ENCODE measurements around the gene NR2C2.
A peak's percentile ranks its signal among the peaks of the same experiment; 100 is the strongest.

The NR2C2 gene

DNA sequence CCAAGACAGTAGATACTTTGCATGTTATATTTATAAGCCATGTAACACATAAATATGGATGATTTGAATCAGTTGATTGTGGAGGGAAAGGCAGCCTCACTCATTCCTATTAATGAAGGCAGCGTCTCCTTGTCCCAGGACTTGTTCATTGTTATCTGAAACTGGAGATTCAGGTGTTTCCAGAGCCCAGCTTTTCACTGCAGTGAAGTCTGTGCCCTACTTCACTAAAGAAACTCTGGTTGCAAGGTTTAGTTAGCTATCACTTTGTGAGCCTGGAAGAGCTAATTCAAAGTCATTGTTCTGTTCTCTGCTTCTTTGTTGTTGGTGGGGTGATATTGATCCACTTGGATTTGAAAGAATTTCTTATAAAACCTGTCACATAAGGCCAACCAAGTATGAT lies 9.8 kb downstream of the NR2C2 start:
- no peak overlapping the region for H4K8ac ChIP-seq (ENCODE audit: low read depth, low read length)
- no peak overlapping the region for H3K4ac ChIP-seq (ENCODE audit: low read depth, low read length)
- peaks cover 0 to 2% of the 10 kb centered on the region in 2 experiments for H3K4me1 ChIP-seq (ENCODE audit: control insufficient read depth in 1 of 2, insufficient read depth in 2 of 2, low read length in 2 of 2)
- no peak overlapping the region for H3K23ac ChIP-seq (ENCODE audit: low read length)
- H4K91ac ChIP-seq (ENCODE audit: low read depth, low read length), result no peak overlapping the region
- H3K18ac ChIP-seq (ENCODE audit: low read length), result no peak overlapping the region
- no peaks in the 10 kb centered on the region for H3K36me3 ChIP-seq (ENCODE audit: control insufficient read depth in 1 of 2, insufficient read depth in 2 of 2, low read length in 2 of 2)
- no peak overlapping the region for H2AK5ac ChIP-seq (ENCODE audit: low read length)
- H3K27me3 ChIP-seq (ENCODE audit: insufficient read depth, low read length), result no peaks in the 10 kb centered on the region
- WGBS (ENCODE audit: extremely low coverage, insufficient coverage, insufficient read length), result no CpG with 5 or more reads among the region's 1 CpG
- H3K79me2 ChIP-seq (ENCODE audit: control insufficient read depth, insufficient read depth, low read length, poor library complexity), result no peaks in the 10 kb centered on the region
- H3K14ac ChIP-seq (ENCODE audit: low read length), result no peak overlapping the region
- H3K9me3 ChIP-seq (ENCODE audit: insufficient read depth, low read depth, low read length), result no peaks in the 10 kb centered on the region
- H2BK120ac ChIP-seq (ENCODE audit: insufficient read depth, low read length, poor library complexity), result no peak overlapping the region
- H4K12ac ChIP-seq (ENCODE audit: low read depth, low read length), result no peak overlapping the region
- H3K4me2 ChIP-seq (ENCODE audit: low read length), result no peak overlapping the region
- DNase-seq, result no peak
- no peak overlapping the region for H3K9ac ChIP-seq (ENCODE audit: low read length)
- H3K79me1 ChIP-seq (ENCODE audit: low read length), result no peaks in the 10 kb centered on the region
- H2AFZ ChIP-seq (ENCODE audit: insufficient read depth, low read length, poor library complexity), result no peak overlapping the region
- no peak overlapping the region for H2BK5ac ChIP-seq (ENCODE audit: low read depth, low read length, poor library complexity)
- no peak overlapping the region for H3K27ac ChIP-seq (ENCODE audit: low read depth, low read length)
- no peak overlapping the region for H2BK12ac ChIP-seq (ENCODE audit: low read length)
- no peak overlapping the region for H3K4me3 ChIP-seq (ENCODE audit: low read depth, low read length)

DNA sequence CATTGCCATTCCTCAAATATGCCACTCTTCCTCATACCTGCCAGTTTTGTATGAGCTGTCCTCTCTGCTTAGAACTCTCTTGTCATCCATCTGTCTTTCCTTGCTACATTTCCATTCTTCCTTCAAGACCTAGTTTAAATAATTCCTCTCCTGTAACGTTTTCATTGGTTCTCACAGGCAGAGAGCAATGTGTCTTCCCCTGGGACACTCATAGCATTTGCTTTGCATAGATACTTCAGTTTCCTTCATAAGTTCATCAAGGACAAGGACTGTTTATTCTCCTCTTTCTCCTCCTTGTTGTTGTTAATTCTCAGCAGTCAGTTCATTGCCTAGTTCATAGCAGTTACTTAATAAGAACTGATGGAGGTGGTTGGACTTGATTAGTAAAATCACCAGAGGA lies 10.5 kb downstream of the NR2C2 start:
- Histone ChIP-seq H3K27me3 (ENCODE audit: insufficient read depth, low read length) (no peaks in the 10 kb centered on the region), H3K9me3 (ENCODE audit: insufficient read depth, low read depth, low read length) (no peaks in the 10 kb centered on the region), H3K79me2 (ENCODE audit: control insufficient read depth, insufficient read depth, low read length, poor library complexity) (no peaks in the 10 kb centered on the region), H2BK5ac (ENCODE audit: low read depth, low read length, poor library complexity) (no peak overlapping the region), H2BK120ac (ENCODE audit: insufficient read depth, low read length, poor library complexity) (no peak overlapping the region), H2AFZ (ENCODE audit: insufficient read depth, low read length, poor library complexity) (no peak overlapping the region), H3K4ac (ENCODE audit: low read depth, low read length) (no peak overlapping the region), H2BK12ac (ENCODE audit: low read length) (no peak overlapping the region), H3K36me3 (ENCODE audit: control insufficient read depth in 1 of 2, insufficient read depth in 2 of 2, low read length in 2 of 2) (no peaks in the 10 kb centered on the region), H3K23ac (ENCODE audit: low read length) (no peak overlapping the region), H3K18ac (ENCODE audit: low read length) (no peak overlapping the region), H3K4me2 (ENCODE audit: low read length) (no peak overlapping the region), H4K12ac (ENCODE audit: low read depth, low read length) (no peak overlapping the region), H3K79me1 (ENCODE audit: low read length) (no peaks in the 10 kb centered on the region), H2AK5ac (ENCODE audit: low read length) (no peak overlapping the region), H3K4me3 (ENCODE audit: low read depth, low read length) (no peak overlapping the region), H4K91ac (ENCODE audit: low read depth, low read length) (no peak overlapping the region), H4K8ac (ENCODE audit: low read depth, low read length) (no peak overlapping the region), H3K14ac (ENCODE audit: low read length) (no peak overlapping the region), H3K4me1 (ENCODE audit: control insufficient read depth in 1 of 2, insufficient read depth in 2 of 2, low read length in 2 of 2) (peaks cover 0 to 2% of the 10 kb centered on the region in 2 experiments), H3K9ac (ENCODE audit: low read length) (no peak overlapping the region), H3K27ac (ENCODE audit: low read depth, low read length) (no peak overlapping the region)
- no CpG with 5 or more reads among the region's 1 CpG for WGBS (ENCODE audit: extremely low coverage, insufficient coverage, insufficient read length)
- DNase-seq, result peak in 1 of 2 donors; percentile 41

DNA sequence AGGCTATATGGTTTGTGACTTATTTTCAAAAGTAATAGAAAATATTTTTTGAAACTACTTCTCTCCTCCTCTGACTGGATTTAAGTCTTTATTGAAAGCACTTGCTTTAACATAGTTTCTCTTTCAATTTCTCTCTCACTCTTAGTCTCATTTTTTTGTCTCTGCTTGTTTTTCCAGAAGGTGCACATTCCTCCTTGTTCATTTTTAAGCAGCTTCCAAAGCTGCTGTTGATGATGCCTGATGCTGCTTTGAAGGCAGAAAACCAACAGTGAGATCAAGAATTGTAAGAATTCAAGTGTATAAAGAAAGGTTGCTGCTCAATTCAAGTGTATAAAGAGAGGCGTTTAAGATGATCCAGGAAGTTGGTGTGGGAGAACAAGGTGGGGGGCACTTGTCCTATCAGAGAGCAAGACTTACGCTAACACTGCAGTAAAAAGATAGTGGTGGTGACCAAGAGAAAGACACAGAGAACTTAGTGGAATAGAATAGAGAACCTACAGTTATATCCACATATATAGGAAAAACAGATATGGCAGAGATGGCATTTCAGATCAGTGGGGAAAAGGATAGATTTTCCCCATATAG lies 12.1 kb downstream of the NR2C2 start:
- Histone ChIP-seq H4K12ac (ENCODE audit: low read depth, low read length) (no peak overlapping the region), H3K14ac (ENCODE audit: low read length) (no peak overlapping the region), H4K91ac (ENCODE audit: low read depth, low read length) (no peak overlapping the region), H3K9ac (ENCODE audit: low read length) (no peak overlapping the region), H3K4ac (ENCODE audit: low read depth, low read length) (no peak overlapping the region), H3K27ac (ENCODE audit: low read depth, low read length) (no peak overlapping the region), H3K18ac (ENCODE audit: low read length) (no peak overlapping the region), H3K4me2 (ENCODE audit: low read length) (no peak overlapping the region), H3K79me2 (ENCODE audit: control insufficient read depth, insufficient read depth, low read length, poor library complexity) (no peaks in the 10 kb centered on the region), H2AFZ (ENCODE audit: insufficient read depth, low read length, poor library complexity) (no peak overlapping the region), H2AK5ac (ENCODE audit: low read length) (no peak overlapping the region), H2BK120ac (ENCODE audit: insufficient read depth, low read length, poor library complexity) (no peak overlapping the region), H3K36me3 (ENCODE audit: control insufficient read depth in 1 of 2, insufficient read depth in 2 of 2, low read length in 2 of 2) (no peaks in the 10 kb centered on the region), H3K4me1 (ENCODE audit: control insufficient read depth in 1 of 2, insufficient read depth in 2 of 2, low read length in 2 of 2) (peaks cover 0 to 2% of the 10 kb centered on the region in 2 experiments), H3K23ac (ENCODE audit: low read length) (no peak overlapping the region), H2BK5ac (ENCODE audit: low read depth, low read length, poor library complexity) (no peak overlapping the region), H3K79me1 (ENCODE audit: low read length) (no peaks in the 10 kb centered on the region), H3K4me3 (ENCODE audit: low read depth, low read length) (no peak overlapping the region), H3K9me3 (ENCODE audit: insufficient read depth, low read depth, low read length) (no peaks in the 10 kb centered on the region), H3K27me3 (ENCODE audit: insufficient read depth, low read length) (no peaks in the 10 kb centered on the region), H2BK12ac (ENCODE audit: low read length) (no peak overlapping the region), H4K8ac (ENCODE audit: low read depth, low read length) (peak overlapping the region; percentile 38)
- DNase-seq, result peak; percentile 16 to 76
- WGBS (ENCODE audit: extremely low coverage, insufficient coverage, insufficient read length), result no CpG with 5 or more reads among the region's 2 CpGs

- no peaks in the 10 kb centered on the region for H3K79me2 ChIP-seq (ENCODE audit: control insufficient read depth, insufficient read depth, low read length, poor library complexity)
- H3K4ac ChIP-seq (ENCODE audit: low read depth, low read length), result no peak overlapping the region
- H2BK120ac ChIP-seq (ENCODE audit: insufficient read depth, low read length, poor library complexity), result no peak overlapping the region
- H3K14ac ChIP-seq (ENCODE audit: low read length), result no peak overlapping the region
- H3K23ac ChIP-seq (ENCODE audit: low read length), result no peak overlapping the region
- no peak overlapping the region for H4K91ac ChIP-seq (ENCODE audit: low read depth, low read length)
- H3K18ac ChIP-seq (ENCODE audit: low read length), result no peak overlapping the region
- H3K4me1 ChIP-seq (ENCODE audit: control insufficient read depth in 1 of 2, insufficient read depth in 2 of 2, low read length in 2 of 2), result peaks cover 0 to 2% of the 10 kb centered on the region in 2 experiments
- peaks cover 3 to 5% of the 10 kb centered on the region in 2 experiments for H3K36me3 ChIP-seq (ENCODE audit: control insufficient read depth in 1 of 2, insufficient read depth in 2 of 2, low read length in 2 of 2)
- no peak overlapping the region for H3K9ac ChIP-seq (ENCODE audit: low read length)
- no peak overlapping the region for H2AFZ ChIP-seq (ENCODE audit: insufficient read depth, low read length, poor library complexity)
- no peak overlapping the region for H2BK5ac ChIP-seq (ENCODE audit: low read depth, low read length, poor library complexity)
- H4K8ac ChIP-seq (ENCODE audit: low read depth, low read length), result no peak overlapping the region
- H3K9me3 ChIP-seq (ENCODE audit: insufficient read depth, low read depth, low read length), result no peaks in the 10 kb centered on the region
- WGBS (ENCODE audit: extremely low coverage, insufficient coverage, insufficient read length), result no CpG with 5 or more reads among the region's 5 CpGs
- H4K12ac ChIP-seq (ENCODE audit: low read depth, low read length), result no peak overlapping the region
- DNase-seq, result no peak
- no peak overlapping the region for H2AK5ac ChIP-seq (ENCODE audit: low read length)
- no peak overlapping the region for H3K4me3 ChIP-seq (ENCODE audit: low read depth, low read length)
- no peak overlapping the region for H3K4me2 ChIP-seq (ENCODE audit: low read length)
- no peaks in the 10 kb centered on the region for H3K27me3 ChIP-seq (ENCODE audit: insufficient read depth, low read length)
- no peak overlapping the region for H3K27ac ChIP-seq (ENCODE audit: low read depth, low read length)
- no peaks in the 10 kb centered on the region for H3K79me1 ChIP-seq (ENCODE audit: low read length)
- no peak overlapping the region for H2BK12ac ChIP-seq (ENCODE audit: low read length)
Observed at GRCh38 chr3:14962762-14963161, 15.4 kb downstream of the NR2C2 start.

Measured in trophoblast cell (in vitro differentiated cells and primary cell).